GM12878 (cell line): ENCODE measurements around the gene RSF1. TPM values are rescaled to one million over a fixed set of nuclear protein-coding genes. Genes with fewer than 3 reads are reported as not detected.

Experiments used
- ATAC-seq: fragments of 200-7000 bp; cut with Tn5 transposase; 3 replicates; pipeline ENCODE4 v1.9.1; 2020; ENCODE audit warnings: mild to moderate bottlenecking, moderate library complexity
- BruUV-seq: library from RNA; stranded (reverse); fragments of 400-500 nt; replicated peaks from 2 replicates; lab custom pipeline; 2021; lab: Mats Ljungman, UMichigan
- CTCF ChIA-PET: fragments of 300-600 bp; sonication (Branson Sonifier 250); formaldehyde crosslinking; extraction: SDS; loops from one replicate; lab custom pipeline; 2021; ENCODE audit warnings: inconsistent platforms; lab: Yijun Ruan, JAX
- POLR2A ChIA-PET: fragments of 350-600 bp; formaldehyde crosslinking; extraction: SDS; loops from one replicate; lab custom pipeline; 2021; ENCODE audit warnings: inconsistent platforms; lab: Charles Lee
- RAD21 ChIA-PET: fragments of 300-600 bp; sonication (Branson Sonifier 250); formaldehyde crosslinking; loops from one replicate; lab custom pipeline; 2023; ENCODE audit warnings: antibody characterized with exemption; ENCODE audit not compliant: unreplicated experiment; lab: Charles Lee
- SMC1A ChIA-PET: fragments of 300-600 bp; sonication (Branson Sonifier 250); formaldehyde crosslinking; loops from one replicate; lab custom pipeline; 2023; ENCODE audit not compliant: unreplicated experiment, uncharacterized antibody; lab: Charles Lee
- DNase-seq: peaks from one replicate; pipeline ENCODE4 v3.0.0-alpha.2; 2011; ENCODE audit warnings: low read depth, low spot score
- FAIRE-seq: peaks from 3 replicates; lab custom pipeline; 2011; peaks lifted over from hg19 to GRCh38; lab: Jason Lieb, UNC
- H2AFZ ChIP-seq: 2 replicates; pipeline ENCODE4 v1.6.0; 2011; ENCODE audit warnings: low read depth, low read length, control low read depth; ENCODE audit not compliant: control insufficient read depth
- H3K27ac ChIP-seq: 2 replicates; pipeline ENCODE4 v1.5.1; 2011; ENCODE audit warnings: control low read depth; ENCODE audit not compliant: control insufficient read depth, insufficient read depth
- H3K27me3 ChIP-seq, 2 experiments: replicated peaks in 1 of 2; 2 replicates each; pipeline versions ENCODE4 v1.6.0 to v1.6.1; 2011; ENCODE audit warnings: low read length in 1 of 2; ENCODE audit not compliant: control insufficient read depth in 2 of 2, insufficient read depth in 2 of 2
- H3K36me3 ChIP-seq, 2 experiments: 2 replicates each; pipeline ENCODE4 v1.5.1; 2011; ENCODE audit warnings: low read length in 1 of 2; ENCODE audit not compliant: control insufficient read depth in 2 of 2, insufficient read depth in 2 of 2
- H3K4me1 ChIP-seq: 2 replicates; pipeline ENCODE4 v1.6.1; 2011; ENCODE audit warnings: mild to moderate bottlenecking, low read length, moderate library complexity, mixed read lengths; ENCODE audit not compliant: control insufficient read depth, insufficient read depth
- H3K4me2 ChIP-seq: 2 replicates; pipeline ENCODE4 v1.6.0; 2011; ENCODE audit warnings: control low read depth; ENCODE audit not compliant: control insufficient read depth, insufficient read depth
- H3K4me3 ChIP-seq: fragments of 200-600 bp; sonication (generic); 2 replicates; pipeline ENCODE4 v1.5.1; 2016
- H3K79me2 ChIP-seq: 2 replicates; pipeline ENCODE4 v1.6.0; 2011; ENCODE audit warnings: low read length; ENCODE audit not compliant: control insufficient read depth, insufficient read depth
- H3K9ac ChIP-seq: 2 replicates; pipeline ENCODE4 v1.8.0; 2011; ENCODE audit warnings: low read length, control low read depth, mixed read lengths; ENCODE audit not compliant: control insufficient read depth, insufficient read depth
- H3K9me3 ChIP-seq: replicated peaks from 3 replicates; pipeline ENCODE4 v1.5.1; 2011; ENCODE audit warnings: mild to moderate bottlenecking, low read length; ENCODE audit not compliant: control insufficient read depth, insufficient read depth
- H4K20me1 ChIP-seq: 2 replicates; pipeline ENCODE4 v1.6.0; 2011; ENCODE audit not compliant: control insufficient read depth, insufficient read depth
- BACH1 ChIP-seq: fragments of 450-650 bp; IDR thresholded peaks from 2 replicates; pipeline ENCODE4 v1.6.1; 2017; ENCODE audit warnings: mild to moderate bottlenecking, borderline replicate concordance
- ETV6 ChIP-seq, 2 experiments: fragments of 450-650 bp in 1 of 2; IDR thresholded peaks in 1 of 2; conservative IDR thresholded peaks in 1 of 2; 2 replicates each; pipeline ENCODE4 v1.6.1; 2014; ENCODE audit warnings: antibody characterized with exemption in 1 of 2, borderline replicate concordance in 1 of 2, low read depth in 1 of 2, mild to moderate bottlenecking in 1 of 2, moderate library complexity in 1 of 2
- GABPA ChIP-seq: IDR thresholded peaks from 2 replicates; pipeline ENCODE4 v1.6.1; 2014; ENCODE audit warnings: antibody characterized with exemption, low read depth, mild to moderate bottlenecking, inconsistent platforms
- HCFC1 ChIP-seq: fragments of 150-350 bp; IDR thresholded peaks from 2 replicates; pipeline ENCODE4 v1.6.1; 2014; ENCODE audit warnings: low read length
- HDAC2 ChIP-seq: fragments of 200-600 bp; sonication (generic); IDR thresholded peaks from 2 replicates; pipeline ENCODE4 v1.6.1; 2017
- JUNB ChIP-seq: IDR thresholded peaks from 2 replicates; pipeline ENCODE4 v1.6.1; 2016; ENCODE audit warnings: antibody characterized with exemption, mild to moderate bottlenecking
- KDM1A ChIP-seq: fragments of 200-600 bp; sonication (generic); IDR thresholded peaks from 2 replicates; pipeline ENCODE4 v1.6.1; 2016; ENCODE audit warnings: borderline replicate concordance
- PAX8 ChIP-seq: fragments of 450-650 bp; IDR thresholded peaks from 2 replicates; pipeline ENCODE4 v1.6.1; 2017; ENCODE audit warnings: mild to moderate bottlenecking, moderate library complexity
- PRDM15 ChIP-seq: fragments of 450-650 bp; formaldehyde crosslinking; IDR thresholded peaks from 2 replicates; pipeline ENCODE4 v1.4.0; 2020; ENCODE audit warnings: mild to moderate bottlenecking, moderate library complexity
- SMARCA5 ChIP-seq: fragments of 450-650 bp; IDR thresholded peaks from 2 replicates; pipeline ENCODE4 v1.6.1; 2017; ENCODE audit warnings: mild to moderate bottlenecking
- USF1 ChIP-seq: IDR thresholded peaks from 2 replicates; pipeline ENCODE4 v1.6.1; 2011; ENCODE audit warnings: borderline replicate concordance, low read depth, mild to moderate bottlenecking, moderate library complexity, mixed read lengths, low read length; ENCODE audit not compliant: insufficient read depth; ENCODE audit errors: extremely low read length
- ZBTB4 ChIP-seq: fragments of 450-650 bp; formaldehyde crosslinking; IDR thresholded peaks from 2 replicates; pipeline ENCODE4 v1.4.0; 2022; ENCODE audit warnings: mild to moderate bottlenecking, moderate library complexity
- WGBS: methylation state at CpG from one replicate; pipeline ENCODE4 v1.1.6; 2016; ENCODE audit warnings: low lambda C conversion rate; ENCODE audit not compliant: insufficient replicate concordance, insufficient coverage; ENCODE audit errors: missing lambda C conversion rate; 5-methylcytosine and 5-hydroxymethylcytosine counted together
- in situ Hi-C: fragments of 300-500 bp; cut with MboI; formaldehyde crosslinking; loops from 9 replicates; pipeline ENCODE4 v1.14.3; 2018; ENCODE audit warnings: mixed read lengths
- intact Hi-C: fragments of 100-400 bp; cut with micrococcal nuclease; formaldehyde crosslinking; loops from one replicate; pipeline ENCODE4 v1.14.2; 2022; ENCODE audit not compliant: unreplicated experiment
- polyA plus RNA-seq, 11 experiments: library from polyadenylated mRNA; depleted of rRNA in 4 of 11; unstranded in 6 of 11; stranded (reverse) in 5 of 11; fragments of >200 nt; fragmentation: Nextera tagmentation in 4 of 11; fragmentation: Illumina TruSeq in 1 of 11; extraction: Ambion mirVana in 4 of 11; extraction: Trizol in 1 of 11; gene quantifications; 1 replicate in 1 of 11; 2 replicates in 10 of 11; pipeline versions ENCODE4 v1.2.1 to v1.2.3, GENCODE V29; 2011 to 2016; ENCODE audit warnings: inconsistent platforms in 2 of 11, missing spikeins in 2 of 11, low read depth in 1 of 11
- total RNA-seq, 4 experiments: library from RNA; depleted of rRNA in 3 of 4; stranded (reverse); fragments of >200 nt in 3 of 4; fragmentation: Illumina TruSeq in 1 of 4; extraction: Trizol in 1 of 4; gene quantifications; 2 replicates each; pipeline versions ENCODE4 v1.2.1 to v1.2.3, GENCODE V29; 2013 to 2021

The RSF1 gene
- total and polyA plus RNA-seq, 10 of the 15 experiments (the other 5 are each of a cell fraction or from before 2014, with no cell fraction given) = 9.0 to 45.3 (median 30.0) TPM

GRCh38 chr11:77668760-77669159 lies 151.8 kb downstream of the RSF1 start (continued):
- no peak for TF ChIP-seq USF1
- no peak for TF ChIP-seq SMARCA5
- no peak for TF ChIP-seq KDM1A
- no peak for TF ChIP-seq BACH1
- TF ChIP-seq HDAC2 = no peak
- no peak for TF ChIP-seq HCFC1
- TF ChIP-seq GABPA = no peak

- no peak for FAIRE-seq
- H3K79me2 ChIP-seq = no peaks in the 10 kb centered on the region
- peaks cover 7% of the 10 kb centered on the region; the same call in 1 of the 2 replicates for H3K4me1 ChIP-seq
- no peaks in the 10 kb centered on the region for H3K9me3 ChIP-seq
- SMC1A ChIA-PET = interaction anchor here (1.2 to 1.5 kb wide), 2 partner anchors 15 to 46 kb away, joined by 3 to 4 read pairs; no protein-coding TSS in a partner anchor
- no peak for DNase-seq
- H2AFZ ChIP-seq = no peak overlapping the region
- no peaks in the 10 kb centered on the region for H3K27me3 ChIP-seq
- H4K20me1 ChIP-seq = no peaks in the 10 kb centered on the region
- in situ Hi-C loops (no loop called here), intact Hi-C loops (no loop called here)
- 91% methylated on average over 7 of the region's 7 CpGs for WGBS
- H3K4me3 ChIP-seq = no peak overlapping the region
- H3K9ac ChIP-seq = no peak overlapping the region
- RAD21 ChIA-PET = no interaction called here
- CTCF ChIA-PET = no interaction called here
- no peak overlapping the region for H3K27ac ChIP-seq
- H3K36me3 ChIP-seq = peaks cover 3 to 4% of the 10 kb centered on the region in 2 experiments; a peak in 3 of 4 replicates
- ATAC-seq = no peak
- H3K4me2 ChIP-seq = no peak overlapping the region
- BruUV-seq = no TSS peak
- POLR2A ChIA-PET = interaction anchor here (0.6 kb wide), 1 partner anchor 139 kb away, joined by 9 read pairs; no protein-coding TSS in a partner anchor
- TF ChIP-seq ETV6 (conservative IDR thresholded peaks at IDR 0.05 in 1 of 2, IDR thresholded peaks at IDR 0.05 in 1 of 2; ENCODE audit: borderline replicate concordance in 1 of 2, low read depth in 1 of 2) (no peak), PRDM15 (no peak), PAX8 (no peak), ZBTB4 (CRISPR knock-in tag) (no peak), JUNB (no peak)
Observed at GRCh38 chr11:77665240-77665965, 155.1 kb downstream of the RSF1 start.
